HG03558 (cell line): ENCODE measurements around the gene SPTBN2.
"Not testable (repeated sequence)": the region's sequence is repeated elsewhere in the genome, so short reads cannot be mapped to it uniquely, and the experiment has no call there.

Source experiments
- ATAC-seq: cut with Tn5 transposase; IDR thresholded peaks from one replicate; pipeline ENCODE4 v1.9.1; 2021; ENCODE audit warnings: moderate number of reproducible peaks; ENCODE audit not compliant: unreplicated experiment; ENCODE audit errors: extremely low read depth

SPTBN2 gene

GRCh38 chr11:66725114-66725513, 3.9 kb downstream of the SPTBN2 start:
- ATAC-seq: no peak

GRCh38 chr11:66724167-66724566, 4.8 kb downstream of the SPTBN2 start:
- ATAC-seq: not testable (repeated sequence)

- ATAC-seq: no peak
These were observed 5.3 kb downstream of the SPTBN2 start for GRCh38 chr11:66723693-66724092.

- no peak for ATAC-seq
These were observed 6.0 kb downstream of the SPTBN2 start for GRCh38 chr11:66722745-66723651.

- ATAC-seq: no peak
These were observed 7.1 kb downstream of the SPTBN2 start for GRCh38 chr11:66721939-66722338.

GRCh38 chr11:66720899-66721470, 8.0 kb downstream of the SPTBN2 start:
- no peak for ATAC-seq

GRCh38 chr11:66720223-66720898, 8.7 kb downstream of the SPTBN2 start:
- no peak for ATAC-seq

GRCh38 chr11:66719111-66719872, 9.7 kb downstream of the SPTBN2 start:
- ATAC-seq: no peak

GRCh38 chr11:66718320-66718971, 10.6 kb downstream of the SPTBN2 start:
- no peak for ATAC-seq

- ATAC-seq: no peak
These were observed 11.1 kb downstream of the SPTBN2 start for GRCh38 chr11:66717925-66718319.

- no peak for ATAC-seq
These were observed 12.0 kb downstream of the SPTBN2 start for GRCh38 chr11:66716996-66717395.

- ATAC-seq: no peak
These were observed 13.5 kb downstream of the SPTBN2 start for GRCh38 chr11:66715346-66716085.

GRCh38 chr11:66713746-66714480, 15.1 kb downstream of the SPTBN2 start:
- no peak for ATAC-seq

- no peak for ATAC-seq
These were observed 18.6 kb downstream of the SPTBN2 start for GRCh38 chr11:66710384-66710930.

- ATAC-seq: no peak
These were observed 20.3 kb downstream of the SPTBN2 start for GRCh38 chr11:66708701-66709100.

- no peak for ATAC-seq
These were observed 20.9 kb downstream of the SPTBN2 start for GRCh38 chr11:66708094-66708493.

- ATAC-seq: no peak
These were observed 21.5 kb downstream of the SPTBN2 start for GRCh38 chr11:66707486-66707885.

- ATAC-seq: no peak
These were observed 22.0 kb downstream of the SPTBN2 start for GRCh38 chr11:66706989-66707388.
